ENCODE measurements around the gene CGREF1. TPM values are rescaled to one million over a fixed set of nuclear protein-coding genes. Genes with fewer than 3 reads are reported as not detected.
"Not testable (repeated sequence)": the region's sequence is repeated elsewhere in the genome, so short reads cannot be mapped to it uniquely, and the experiment has no call there.

Gene CGREF1
- total RNA-seq, 1 donor from 2014 or later: 15.1 TPM

GRCh38 chr2:27110603-27111352 lies 8.2 kb downstream of the CGREF1 start:
- intact Hi-C loops (cut with micrococcal nuclease); H3K27ac Mint-ChIP-seq; H3K4me3 Mint-ChIP-seq; H3K36me3 Mint-ChIP-seq (ENCODE audit: low read depth); H3K9me3 Mint-ChIP-seq; H3K4me1 Mint-ChIP-seq; DNase-seq: not testable (repeated sequence)
- H3K27me3 Mint-ChIP-seq: peaks cover 11% of the 10 kb centered on the region

GRCh38 chr2:27109083-27109482 lies 9.8 kb downstream of the CGREF1 start:
- H3K4me1 Mint-ChIP-seq: peaks cover 2% of the 10 kb centered on the region
- no peaks in the 10 kb centered on the region for H3K9me3 Mint-ChIP-seq
- intact Hi-C loops (cut with micrococcal nuclease): no loop called here
- peaks cover 5% of the 10 kb centered on the region for H3K27me3 Mint-ChIP-seq
- no peak for DNase-seq
- H3K36me3 Mint-ChIP-seq (ENCODE audit: low read depth): no peaks in the 10 kb centered on the region
- no peak overlapping the region for H3K27ac Mint-ChIP-seq
- no peak overlapping the region for H3K4me3 Mint-ChIP-seq

- H3K27ac Mint-ChIP-seq: no peak overlapping the region
- intact Hi-C loops (cut with micrococcal nuclease): no loop called here
- H3K4me1 Mint-ChIP-seq: peaks cover 2% of the 10 kb centered on the region
- peaks cover 5% of the 10 kb centered on the region for H3K27me3 Mint-ChIP-seq
- no peaks in the 10 kb centered on the region for H3K9me3 Mint-ChIP-seq
- DNase-seq: no peak
- H3K4me3 Mint-ChIP-seq: no peak overlapping the region
- no peaks in the 10 kb centered on the region for H3K36me3 Mint-ChIP-seq (ENCODE audit: low read depth)
These were observed 10.7 kb downstream of the CGREF1 start for GRCh38 chr2:27108221-27108620.

- H3K27me3 Mint-ChIP-seq: peaks cover 5% of the 10 kb centered on the region
- H3K36me3 Mint-ChIP-seq (ENCODE audit: low read depth): no peaks in the 10 kb centered on the region
- H3K9me3 Mint-ChIP-seq: no peaks in the 10 kb centered on the region
- no peak overlapping the region for H3K4me3 Mint-ChIP-seq
- intact Hi-C loops (cut with micrococcal nuclease): no loop called here
- H3K4me1 Mint-ChIP-seq: peaks cover 2% of the 10 kb centered on the region
- DNase-seq: no peak
- no peak overlapping the region for H3K27ac Mint-ChIP-seq
These were observed 12.9 kb downstream of the CGREF1 start for GRCh38 chr2:27105981-27106380.

DNA sequence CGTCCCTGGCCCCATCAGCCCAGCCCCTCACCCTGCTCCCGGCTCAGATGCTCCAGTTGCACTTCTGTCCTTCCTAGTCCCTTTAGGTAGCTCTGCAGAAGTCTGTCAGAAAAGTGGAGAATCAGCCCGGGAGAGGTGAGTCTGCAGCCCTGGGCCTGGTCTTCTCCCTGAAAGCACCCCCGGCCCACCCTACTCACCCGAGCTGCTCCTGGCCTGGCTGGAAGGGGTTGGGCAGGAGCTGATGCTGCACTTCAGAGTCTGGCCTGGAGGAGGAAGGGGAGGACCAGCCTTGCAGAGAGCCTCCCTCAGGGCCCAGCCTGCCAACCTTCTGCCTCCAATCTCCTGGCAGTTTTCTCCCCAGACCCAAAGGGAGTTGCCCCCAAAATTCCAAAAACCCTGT lies 16.6 kb downstream of the CGREF1 start:
- H3K4me1 Mint-ChIP-seq: peaks cover 2% of the 10 kb centered on the region
- intact Hi-C loops (cut with micrococcal nuclease): no loop called here
- H3K27ac Mint-ChIP-seq: no peak overlapping the region

GRCh38 chr2:27100036-27100435 lies 18.9 kb downstream of the CGREF1 start:
- peaks cover 15% of the 10 kb centered on the region for H3K4me1 Mint-ChIP-seq
- DNase-seq: no peak
- no peaks in the 10 kb centered on the region for H3K27me3 Mint-ChIP-seq
- H3K4me3 Mint-ChIP-seq: no peak overlapping the region
- intact Hi-C loops (cut with micrococcal nuclease): no loop called here
- no peaks in the 10 kb centered on the region for H3K9me3 Mint-ChIP-seq
- no peak overlapping the region for H3K27ac Mint-ChIP-seq
- peaks cover 3% of the 10 kb centered on the region for H3K36me3 Mint-ChIP-seq (ENCODE audit: low read depth)

More for the DNA sequence above, 16.6 kb downstream of the CGREF1 start:
- DNase-seq: no peak
- peaks cover 3% of the 10 kb centered on the region for H3K36me3 Mint-ChIP-seq (ENCODE audit: low read depth)
- H3K27me3 Mint-ChIP-seq: no peaks in the 10 kb centered on the region
- no peaks in the 10 kb centered on the region for H3K9me3 Mint-ChIP-seq
- no peak overlapping the region for H3K4me3 Mint-ChIP-seq

DNA sequence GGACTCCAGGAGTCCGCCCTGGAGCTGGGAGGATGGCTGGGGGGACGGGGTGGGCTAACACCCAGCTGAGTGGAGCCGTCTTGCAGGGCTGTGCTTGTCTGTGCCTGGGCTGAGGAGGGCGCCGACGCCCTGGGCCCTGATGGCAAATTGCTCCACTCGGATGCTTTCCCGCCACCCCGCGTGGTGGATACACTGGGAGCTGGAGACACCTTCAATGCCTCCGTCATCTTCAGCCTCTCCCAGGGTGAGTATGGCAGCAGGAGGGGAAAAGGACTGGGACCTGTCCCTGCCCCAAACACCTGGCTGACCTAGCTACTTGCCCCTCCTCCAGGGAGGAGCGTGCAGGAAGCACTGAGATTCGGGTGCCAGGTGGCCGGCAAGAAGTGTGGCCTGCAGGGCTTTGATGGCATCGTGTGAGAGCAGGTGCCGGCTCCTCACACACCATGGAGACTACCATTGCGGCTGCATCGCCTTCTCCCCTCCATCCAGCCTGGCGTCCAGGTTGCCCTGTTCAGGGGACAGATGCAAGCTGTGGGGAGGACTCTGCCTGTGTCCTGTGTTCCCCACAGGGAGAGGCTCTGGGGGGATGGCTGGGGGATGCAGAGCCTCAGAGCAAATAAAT lies 19.5 kb downstream of the CGREF1 start:
- H3K27me3 Mint-ChIP-seq: no peaks in the 10 kb centered on the region
- intact Hi-C loops (cut with micrococcal nuclease): no loop called here
- no peak for DNase-seq
- H3K4me3 Mint-ChIP-seq: no peak overlapping the region
- H3K9me3 Mint-ChIP-seq: no peaks in the 10 kb centered on the region
- peaks cover 3% of the 10 kb centered on the region for H3K36me3 Mint-ChIP-seq (ENCODE audit: low read depth)
- H3K4me1 Mint-ChIP-seq: peaks cover 15% of the 10 kb centered on the region
- no peak overlapping the region for H3K27ac Mint-ChIP-seq

- Mint-ChIP-seq H3K9me3 (no peaks in the 10 kb centered on the region), H3K27ac (no peak overlapping the region), H3K36me3 (ENCODE audit: low read depth) (peaks cover 3% of the 10 kb centered on the region), H3K27me3 (no peaks in the 10 kb centered on the region), H3K4me3 (no peak overlapping the region), H3K4me1 (peaks cover 15% of the 10 kb centered on the region)
- no peak for DNase-seq
- intact Hi-C loops (cut with micrococcal nuclease): no loop called here
These were observed 21.6 kb downstream of the CGREF1 start for GRCh38 chr2:27097341-27097740.

GRCh38 chr2:27096748-27097297 lies 22.1 kb downstream of the CGREF1 start:
- peaks cover 3% of the 10 kb centered on the region for H3K36me3 Mint-ChIP-seq (ENCODE audit: low read depth)
- peak overlapping the region; percentile 52 for H3K27ac Mint-ChIP-seq
- no peak overlapping the region for H3K4me3 Mint-ChIP-seq
- H3K4me1 Mint-ChIP-seq: peaks cover 15% of the 10 kb centered on the region
- no peak for DNase-seq
- intact Hi-C loops (cut with micrococcal nuclease): no loop called here
- no peaks in the 10 kb centered on the region for H3K27me3 Mint-ChIP-seq
- H3K9me3 Mint-ChIP-seq: no peaks in the 10 kb centered on the region

DNA sequence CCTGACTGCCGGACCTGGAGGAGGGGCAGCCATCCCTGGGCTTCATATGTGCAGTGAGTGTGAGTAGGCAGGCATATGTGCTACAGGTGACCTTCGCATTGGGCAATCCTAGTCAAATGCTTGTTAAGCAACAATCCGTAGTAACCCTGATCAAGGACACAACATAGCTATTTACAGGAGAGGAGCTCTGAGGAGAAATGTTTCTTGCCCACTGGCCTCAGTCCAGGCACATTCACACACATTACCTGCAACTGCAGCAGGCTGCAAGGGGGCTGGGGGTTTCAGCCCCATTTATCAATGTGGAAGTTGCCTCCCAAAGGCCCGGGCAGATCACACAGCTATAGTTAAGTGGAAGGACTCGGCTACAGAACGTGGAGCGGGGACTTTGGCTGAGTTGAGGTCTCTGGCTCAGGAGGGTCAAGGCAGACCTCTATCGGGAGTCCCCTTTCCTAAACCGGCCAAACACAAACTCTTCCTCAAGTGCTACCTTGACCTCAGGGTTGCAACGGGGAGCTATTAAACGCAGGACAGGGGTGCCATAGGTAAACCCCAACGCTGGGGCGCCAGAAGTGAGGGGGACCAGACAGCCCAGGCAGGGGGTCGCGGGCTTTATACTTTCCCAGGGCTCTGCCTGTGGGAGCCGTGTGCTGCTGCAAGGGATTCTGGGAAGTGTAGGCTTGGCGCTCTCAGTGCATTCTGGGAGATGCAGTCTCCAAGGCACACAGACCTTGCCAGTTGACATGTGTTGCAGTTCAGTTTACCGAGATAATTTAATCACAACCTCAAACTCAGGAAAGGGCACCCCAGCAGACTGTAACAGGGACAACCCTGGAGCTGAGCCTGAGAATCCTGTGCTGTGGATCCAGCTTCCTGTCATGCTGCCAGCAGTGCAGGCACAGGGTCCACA lies 22.9 kb downstream of the CGREF1 start:
- H3K4me3 Mint-ChIP-seq: peak overlapping the region; percentile 71
- H3K27ac Mint-ChIP-seq: peak overlapping the region; percentile 48

DNA sequence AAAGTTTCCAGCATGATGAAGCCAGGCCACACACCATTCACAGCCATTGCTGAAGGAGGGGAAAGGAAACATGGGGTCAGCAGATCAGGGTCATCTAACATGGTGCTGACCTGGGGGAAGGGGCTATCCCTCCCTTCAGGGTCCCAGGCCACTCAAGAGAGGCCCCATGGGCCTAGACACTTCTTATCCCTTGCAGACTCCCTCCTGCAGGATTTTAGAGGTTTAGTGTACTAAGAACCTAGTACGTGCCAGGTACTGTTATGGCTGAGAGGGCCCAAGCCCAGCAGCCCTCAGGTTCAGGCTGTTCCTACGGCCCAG lies 23.5 kb downstream of the CGREF1 start:
- no peak overlapping the region for H3K27ac Mint-ChIP-seq
- intact Hi-C loops (cut with micrococcal nuclease): no loop called here
- peaks cover 3% of the 10 kb centered on the region for H3K36me3 Mint-ChIP-seq (ENCODE audit: low read depth)
- DNase-seq: no peak
- no peaks in the 10 kb centered on the region for H3K27me3 Mint-ChIP-seq
- no peaks in the 10 kb centered on the region for H3K9me3 Mint-ChIP-seq
- peaks cover 15% of the 10 kb centered on the region for H3K4me1 Mint-ChIP-seq
- no peak overlapping the region for H3K4me3 Mint-ChIP-seq

More for the DNA sequence above, 22.9 kb downstream of the CGREF1 start:
- H3K36me3 Mint-ChIP-seq (ENCODE audit: low read depth): peaks cover 3% of the 10 kb centered on the region
- peaks cover 15% of the 10 kb centered on the region for H3K4me1 Mint-ChIP-seq
- no peaks in the 10 kb centered on the region for H3K27me3 Mint-ChIP-seq
- intact Hi-C loops (cut with micrococcal nuclease): no loop called here
- no peaks in the 10 kb centered on the region for H3K9me3 Mint-ChIP-seq
- peak; percentile 85 for DNase-seq

GRCh38 chr2:27094353-27094984 lies 24.5 kb downstream of the CGREF1 start:
- Mint-ChIP-seq H3K36me3 (ENCODE audit: low read depth) (peaks cover 2% of the 10 kb centered on the region), H3K27ac (no peak overlapping the region), H3K27me3 (no peaks in the 10 kb centered on the region), H3K4me3 (no peak overlapping the region), H3K4me1 (peaks cover 16% of the 10 kb centered on the region), H3K9me3 (no peaks in the 10 kb centered on the region)
- intact Hi-C loops (cut with micrococcal nuclease): no loop called here
- DNase-seq: no peak

- H3K27me3 Mint-ChIP-seq: no peaks in the 10 kb centered on the region
- no peak overlapping the region for H3K27ac Mint-ChIP-seq
- no peak overlapping the region for H3K4me3 Mint-ChIP-seq
- H3K4me1 Mint-ChIP-seq: peaks cover 18% of the 10 kb centered on the region
- H3K9me3 Mint-ChIP-seq: no peaks in the 10 kb centered on the region
- no peak for DNase-seq
- intact Hi-C loops (cut with micrococcal nuclease): no loop called here
- no peaks in the 10 kb centered on the region for H3K36me3 Mint-ChIP-seq (ENCODE audit: low read depth)
These were observed 25.2 kb downstream of the CGREF1 start for GRCh38 chr2:27093430-27094352.
